ENCODE measurements around the gene SREBF1. TPM values are rescaled to one million over a fixed set of nuclear protein-coding genes. Genes with fewer than 3 reads are reported as not detected.

Gene SREBF1
- total and polyA plus RNA-seq, 3 donors from 2014 or later: 142 to 256 (median 239) TPM

DNA sequence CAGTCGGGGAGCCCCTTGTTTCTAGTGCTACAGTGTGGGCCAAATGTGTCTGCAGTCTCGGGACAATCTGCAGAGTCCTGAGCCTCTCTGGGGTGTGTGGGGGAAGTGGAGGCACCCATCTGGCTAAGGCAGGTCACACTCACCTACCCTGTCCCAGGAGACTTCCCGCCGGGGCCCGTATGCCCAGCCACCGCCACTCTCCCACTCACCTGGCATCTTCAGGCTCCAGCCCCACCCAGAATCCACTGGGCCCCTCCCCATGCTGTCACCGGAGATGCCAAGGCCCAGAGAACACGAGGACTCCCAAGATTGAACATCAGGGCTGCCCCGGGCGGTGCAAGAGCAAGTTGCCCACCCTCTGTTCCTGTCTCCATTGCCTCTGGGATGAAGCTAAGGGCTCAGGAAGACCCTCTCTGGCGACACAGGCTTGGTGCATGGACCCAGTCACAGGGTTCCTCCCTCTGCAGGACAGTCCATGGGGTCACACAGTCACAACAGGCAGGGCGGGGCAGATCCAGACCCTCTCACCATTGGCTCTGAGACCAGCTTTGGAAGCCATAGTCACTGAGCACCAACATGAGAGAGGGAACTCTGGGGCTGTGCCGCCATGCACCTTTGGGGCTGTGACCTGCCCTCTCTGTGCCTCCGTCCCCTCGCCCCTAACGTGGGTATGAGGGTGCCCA is 38.1 kb downstream of the SREBF1 start:
- intact Hi-C loops (cut with DNase I; ENCODE audit: low total_unique reads): no loop called here
- TF ChIP-seq, protein P1, sequence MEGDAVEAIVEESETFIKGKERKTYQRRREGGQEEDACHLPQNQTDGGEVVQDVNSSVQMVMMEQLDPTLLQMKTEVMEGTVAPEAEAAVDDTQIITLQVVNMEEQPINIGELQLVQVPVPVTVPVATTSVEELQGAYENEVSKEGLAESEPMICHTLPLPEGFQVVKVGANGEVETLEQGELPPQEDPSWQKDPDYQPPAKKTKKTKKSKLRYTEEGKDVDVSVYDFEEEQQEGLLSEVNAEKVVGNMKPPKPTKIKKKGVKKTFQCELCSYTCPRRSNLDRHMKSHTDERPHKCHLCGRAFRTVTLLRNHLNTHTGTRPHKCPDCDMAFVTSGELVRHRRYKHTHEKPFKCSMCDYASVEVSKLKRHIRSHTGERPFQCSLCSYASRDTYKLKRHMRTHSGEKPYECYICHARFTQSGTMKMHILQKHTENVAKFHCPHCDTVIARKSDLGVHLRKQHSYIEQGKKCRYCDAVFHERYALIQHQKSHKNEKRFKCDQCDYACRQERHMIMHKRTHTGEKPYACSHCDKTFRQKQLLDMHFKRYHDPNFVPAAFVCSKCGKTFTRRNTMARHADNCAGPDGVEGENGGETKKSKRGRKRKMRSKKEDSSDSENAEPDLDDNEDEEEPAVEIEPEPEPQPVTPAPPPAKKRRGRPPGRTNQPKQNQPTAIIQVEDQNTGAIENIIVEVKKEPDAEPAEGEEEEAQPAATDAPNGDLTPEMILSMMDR (IDR thresholded peaks at IDR 0.05): no peak
- no peak for TF ChIP-seq POLR2A (IDR thresholded peaks at IDR 0.05)
- no peaks in the 10 kb centered on the region for H3K4me1 ChIP-seq
- no peak overlapping the region for H3K4me3 ChIP-seq
- H3K27me3 ChIP-seq: no peaks in the 10 kb centered on the region
- no peak overlapping the region for H3K27ac ChIP-seq
- WGBS, 2 donors: 88 to 92% methylated on average over 14 to 16 of the region's 16 CpGs
- H3K36me3 ChIP-seq (ENCODE audit: low read depth, missing control alignments): no peaks in the 10 kb centered on the region
- no peaks in the 10 kb centered on the region for H3K9me3 ChIP-seq
- no peak for DNase-seq

DNA sequence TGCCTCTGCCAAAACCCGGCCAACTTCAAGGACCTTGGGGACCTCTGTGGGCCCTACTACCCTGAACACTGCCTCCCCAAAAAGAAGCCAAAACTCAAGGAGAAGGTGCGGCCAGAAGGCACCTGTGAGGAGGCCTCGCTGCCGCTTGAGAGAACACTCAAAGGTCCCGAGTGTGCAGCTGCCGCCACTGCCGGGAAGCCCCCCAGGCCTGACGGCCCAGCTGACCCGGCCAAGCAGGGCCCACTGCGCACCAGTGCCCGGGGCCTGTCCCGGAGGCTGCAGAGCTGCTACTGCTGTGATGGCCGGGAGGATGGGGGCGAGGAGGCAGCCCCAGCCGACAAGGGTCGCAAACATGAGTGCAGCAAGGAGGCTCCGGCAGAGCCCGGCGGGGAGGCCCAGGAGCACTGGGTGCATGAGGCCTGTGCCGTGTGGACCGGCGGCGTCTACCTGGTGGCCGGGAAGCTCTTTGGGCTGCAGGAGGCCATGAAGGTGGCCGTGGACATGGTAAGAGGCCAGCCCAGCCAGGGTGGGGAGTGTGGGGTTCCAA is 38.7 kb downstream of the SREBF1 start:
- Histone ChIP-seq H3K36me3 (ENCODE audit: low read depth, missing control alignments) (no peaks in the 10 kb centered on the region), H3K27ac (no peak overlapping the region), H3K27me3 (no peaks in the 10 kb centered on the region), H3K9me3 (no peaks in the 10 kb centered on the region), H3K4me1 (peaks cover under 1% of the 10 kb centered on the region), H3K4me3 (no peak overlapping the region)
- DNase-seq: no peak
- 94 to 95% methylated on average over 6 to 25 of the region's 25 CpGs for WGBS, 2 donors
- TF ChIP-seq, protein P1 (IDR thresholded peaks at IDR 0.05): no peak
- TF ChIP-seq POLR2A (IDR thresholded peaks at IDR 0.05): no peak
- intact Hi-C loops (cut with DNase I; ENCODE audit: low total_unique reads): no loop called here

DNA sequence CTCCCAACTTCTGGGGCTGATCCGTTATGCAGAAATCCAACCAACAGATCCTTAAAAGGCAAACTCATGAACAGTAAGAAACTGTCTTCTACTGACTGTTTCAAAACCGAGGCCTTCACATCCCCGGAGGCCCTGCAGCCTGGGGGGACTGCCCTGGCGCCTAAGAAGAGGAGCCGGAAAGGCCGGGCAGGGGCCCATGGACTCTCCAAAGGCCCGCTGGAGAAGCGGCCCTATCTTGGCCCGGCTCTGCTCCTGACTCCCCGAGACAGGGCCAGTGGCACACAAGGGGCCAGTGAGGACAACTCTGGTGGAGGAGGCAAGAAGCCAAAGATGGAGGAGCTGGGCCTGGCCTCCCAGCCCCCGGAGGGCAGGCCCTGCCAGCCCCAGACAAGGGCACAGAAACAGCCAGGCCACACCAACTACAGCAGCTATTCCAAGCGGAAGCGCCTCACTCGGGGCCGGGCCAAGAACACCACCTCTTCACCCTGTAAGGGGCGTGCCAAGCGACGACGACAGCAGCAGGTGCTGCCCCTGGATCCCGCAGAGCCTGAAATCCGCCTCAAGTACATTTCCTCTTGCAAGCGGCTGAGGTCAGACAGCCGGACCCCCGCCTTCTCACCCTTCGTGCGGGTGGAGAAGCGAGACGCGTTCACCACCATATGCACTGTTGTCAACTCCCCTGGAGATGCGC is 39.5 kb downstream of the SREBF1 start:
- intact Hi-C loops (cut with DNase I; ENCODE audit: low total_unique reads): no loop called here
- no peak for TF ChIP-seq POLR2A (IDR thresholded peaks at IDR 0.05)
- TF ChIP-seq, protein P1 (IDR thresholded peaks at IDR 0.05): no peak
- H3K27ac ChIP-seq: no peak overlapping the region
- no peak for DNase-seq
- H3K27me3 ChIP-seq: no peaks in the 10 kb centered on the region
- H3K4me3 ChIP-seq: no peak overlapping the region
- 92 to 94% methylated on average over 19 to 30 of the region's 30 CpGs for WGBS, 2 donors
- H3K36me3 ChIP-seq (ENCODE audit: low read depth, missing control alignments): no peaks in the 10 kb centered on the region
- peaks cover 9% of the 10 kb centered on the region for H3K4me1 ChIP-seq
- no peaks in the 10 kb centered on the region for H3K9me3 ChIP-seq

DNA sequence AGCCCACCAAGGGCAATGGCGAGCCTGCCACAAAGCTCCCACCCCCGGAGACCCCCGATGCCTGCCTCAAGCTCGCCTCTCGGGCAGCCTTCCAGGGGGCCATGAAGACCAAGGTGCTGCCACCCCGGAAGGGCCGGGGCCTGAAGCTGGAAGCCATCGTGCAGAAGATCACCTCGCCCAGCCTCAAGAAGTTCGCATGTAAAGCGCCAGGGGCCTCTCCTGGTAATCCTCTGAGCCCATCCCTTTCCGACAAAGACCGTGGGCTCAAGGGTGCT is 40.1 kb downstream of the SREBF1 start:
- peaks cover 14% of the 10 kb centered on the region for H3K4me1 ChIP-seq
- H3K27me3 ChIP-seq: no peaks in the 10 kb centered on the region
- no peak for TF ChIP-seq POLR2A (IDR thresholded peaks at IDR 0.05)
- TF ChIP-seq, protein P1 (IDR thresholded peaks at IDR 0.05): no peak
- H3K9me3 ChIP-seq: no peaks in the 10 kb centered on the region
- H3K36me3 ChIP-seq (ENCODE audit: low read depth, missing control alignments): no peaks in the 10 kb centered on the region
- intact Hi-C loops (cut with DNase I; ENCODE audit: low total_unique reads): no loop called here
- no peak overlapping the region for H3K4me3 ChIP-seq
- 96 to 100% methylated on average over 12 to 13 of the region's 13 CpGs for WGBS, 2 donors
- no peak overlapping the region for H3K27ac ChIP-seq
- DNase-seq: no peak
